K562 (cell line): Measurements from ENCODE around the gene GHR. TPM values are rescaled to one million over a fixed set of nuclear protein-coding genes. Genes with fewer than 3 reads are reported as not detected.

Source experiments
- ATAC-seq: fragments of 200-7000 bp; cut with Tn5 transposase; 3 replicates; pipeline ENCODE4 v1.9.1; 2020; ENCODE audit warnings: moderate library complexity
- BruUV-seq: library from RNA; stranded (reverse); fragments of 400-500 nt; replicated peaks from 2 replicates; lab custom pipeline; 2021; lab: Mats Ljungman, UMichigan
- CTCF ChIA-PET: fragments of 300-600 bp; formaldehyde crosslinking; extraction: SDS; loops from one replicate; lab custom pipeline; 2021; ENCODE audit warnings: low intra/inter-chr PET ratio; lab: Yijun Ruan, JAX
- POLR2A ChIA-PET: fragments of 300-600, 350-650 bp; sonication (Branson Sonifier 250); formaldehyde crosslinking; extraction: SDS; loops from one replicate; lab custom pipeline; 2021; ENCODE audit warnings: antibody characterized with exemption, inconsistent platforms; lab: Yijun Ruan, JAX
- DNase-seq, 4 experiments: peaks; one replicate each; pipeline versions ENCODE4 v3.0.0 to v3.0.0-alpha.2; 2011 to 2018; ENCODE audit warnings: low spot score in 3 of 4, mixed read lengths in 3 of 4; ENCODE audit errors: extremely low read depth in 1 of 4
- FAIRE-seq: peaks from 2 replicates; lab custom pipeline; 2011; peaks lifted over from hg19 to GRCh38; lab: Jason Lieb, UNC
- H2AFZ ChIP-seq: 2 replicates; pipeline ENCODE4 v1.6.0; 2011; ENCODE audit warnings: low read depth, low read length, control low read depth, inconsistent platforms
- H3K27ac ChIP-seq: fragments of 200-600 bp; 3 replicates; pipeline ENCODE4 v1.8.0; 2011; ENCODE audit warnings: low read depth, mild to moderate bottlenecking, control low read depth, inconsistent platforms, low read length, moderate library complexity, mixed read lengths; ENCODE audit errors: extremely low read depth
- H3K27me3 ChIP-seq, 2 experiments: fragments of 300-600 bp in 1 of 2; 2 replicates in 1 of 2; 3 replicates in 1 of 2; pipeline versions ENCODE4 v1.6.0 to v1.8.0; 2011; ENCODE audit warnings: inconsistent platforms in 2 of 2, low read length in 2 of 2, mild to moderate bottlenecking in 1 of 2, mixed read lengths in 1 of 2, moderate library complexity in 1 of 2; ENCODE audit not compliant: control insufficient read depth in 2 of 2, insufficient read depth in 2 of 2
- H3K36me3 ChIP-seq: fragments of 300-600 bp; 3 replicates; pipeline ENCODE4 v1.8.0; 2011; ENCODE audit warnings: mild to moderate bottlenecking, low read length, inconsistent platforms; ENCODE audit not compliant: control insufficient read depth, insufficient read depth
- H3K4me1 ChIP-seq, 2 experiments: fragments of 200-600 bp in 1 of 2; replicated peaks in 1 of 2; 2 replicates in 1 of 2; 3 replicates in 1 of 2; pipeline versions ENCODE4 v1.5.1 to v1.8.0; 2011; ENCODE audit warnings: inconsistent platforms in 2 of 2, low read length in 2 of 2, mild to moderate bottlenecking in 1 of 2, mixed read lengths in 1 of 2, moderate library complexity in 1 of 2; ENCODE audit not compliant: control insufficient read depth in 2 of 2, insufficient read depth in 2 of 2
- H3K4me2 ChIP-seq: 2 replicates; pipeline ENCODE4 v1.6.1; 2011; ENCODE audit warnings: low read length, control low read depth, inconsistent platforms, mixed read lengths; ENCODE audit not compliant: insufficient read depth
- H3K4me3 ChIP-seq: fragments of 200-600 bp; sonication (generic), shearing (Covaris generic); 2 replicates; pipeline ENCODE4 v1.5.1; 2016; ENCODE audit warnings: control low read depth, inconsistent platforms
- H3K79me2 ChIP-seq: fragments of 200-600 bp; 3 replicates; pipeline ENCODE4 v1.8.0; 2011; ENCODE audit warnings: low read length, inconsistent platforms; ENCODE audit not compliant: control insufficient read depth, insufficient read depth
- H3K9ac ChIP-seq, 2 experiments: 2 replicates each; pipeline versions ENCODE4 v1.6.0 to v1.6.1; 2011; ENCODE audit warnings: low read depth in 2 of 2, low read length in 2 of 2, control low read depth in 1 of 2, inconsistent platforms in 1 of 2, mild to moderate bottlenecking in 1 of 2, mixed read lengths in 1 of 2; ENCODE audit not compliant: insufficient read depth in 1 of 2
- H3K9me1 ChIP-seq: one replicate; pipeline ENCODE4 v1.6.0; 2011; ENCODE audit warnings: inconsistent platforms, mild to moderate bottlenecking, low read length, moderate library complexity; ENCODE audit not compliant: control insufficient read depth, insufficient read depth
- H3K9me3 ChIP-seq: replicated peaks from 2 replicates; pipeline ENCODE4 v1.5.1; 2011; ENCODE audit warnings: low read depth, low read length, inconsistent platforms; ENCODE audit not compliant: control insufficient read depth, insufficient read depth
- H4K20me1 ChIP-seq: replicated peaks from 2 replicates; pipeline ENCODE4 v1.6.1; 2011; ENCODE audit warnings: low read length, inconsistent platforms, mixed read lengths; ENCODE audit not compliant: control insufficient read depth, insufficient read depth
- BHLHE40 ChIP-seq: IDR thresholded peaks from 2 replicates; pipeline ENCODE4 v1.6.1; 2011; ENCODE audit warnings: low read length, improper control_type of control experiment
- DMBX1 ChIP-seq: fragments of 250-450 bp; sonication (Bioruptor Pico); IDR thresholded peaks from 2 replicates; pipeline ENCODE4 v1.8.0; 2022; ENCODE audit warnings: inconsistent platforms, mild to moderate bottlenecking, moderate library complexity, borderline replicate concordance
- DPF2 ChIP-seq: fragments of 450-650 bp; IDR thresholded peaks from 2 replicates; pipeline ENCODE4 v1.6.1; 2016
- GATAD2A ChIP-seq: fragments of 450-650 bp; IDR thresholded peaks from 2 replicates; pipeline ENCODE4 v1.6.1; 2017
- HIVEP1 ChIP-seq: fragments of 250-450 bp; sonication (Bioruptor Pico); IDR thresholded peaks from 2 replicates; pipeline ENCODE4 v1.4.0; 2020; ENCODE audit warnings: mild to moderate bottlenecking
- MED1 ChIP-seq: sonication (generic); formaldehyde crosslinking; IDR thresholded peaks from 2 replicates; pipeline ENCODE4 v1.8.1; 2023; ENCODE audit warnings: missing genetic modification reagents, borderline replicate concordance
- MXI1 ChIP-seq: IDR thresholded peaks from 2 replicates; pipeline ENCODE4 v1.6.1; 2011; ENCODE audit warnings: low read depth, mild to moderate bottlenecking, improper control_type of control experiment, low read length
- MYBL2 ChIP-seq, 2 experiments: fragments of 450-650 bp in 1 of 2; sonication (generic) in 1 of 2; formaldehyde crosslinking in 1 of 2; IDR thresholded peaks; 2 replicates each; pipeline versions ENCODE4 v1.6.1 to v1.8.1; 2017 to 2022; ENCODE audit warnings: borderline replicate concordance in 1 of 2, inconsistent platforms in 1 of 2, low read depth in 1 of 2, mild to moderate bottlenecking in 1 of 2, missing genetic modification reagents in 1 of 2, moderate library complexity in 1 of 2
- POLR3G ChIP-seq: IDR thresholded peaks from 2 replicates; pipeline ENCODE4 v1.6.1; 2011; ENCODE audit not compliant: insufficient read length, insufficient replicate concordance; ENCODE audit errors: extremely low read depth
- RBM25 ChIP-seq: fragments of 200-400 bp; formaldehyde crosslinking; IDR thresholded peaks from 2 replicates; pipeline ENCODE4 v1.6.1; 2018; ENCODE audit warnings: low read length, low read depth, moderate library complexity; ENCODE audit not compliant: severe bottlenecking
- TCF3 ChIP-seq: sonication (generic); formaldehyde crosslinking; IDR thresholded peaks from 2 replicates; pipeline ENCODE4 v1.4.0; 2020; ENCODE audit warnings: mild to moderate bottlenecking, missing genetic modification reagents
- TCF7 ChIP-seq: sonication (generic); IDR thresholded peaks from 2 replicates; pipeline ENCODE4 v1.6.1; 2016; ENCODE audit warnings: antibody characterized with exemption, borderline replicate concordance
- THRAP3 ChIP-seq: fragments of 450-650 bp; IDR thresholded peaks from 2 replicates; pipeline ENCODE4 v1.6.1; 2016; ENCODE audit warnings: mild to moderate bottlenecking, inconsistent platforms, borderline replicate concordance
- U2AF1 ChIP-seq: fragments of 200-400 bp; formaldehyde crosslinking; optimal IDR thresholded peaks from 2 replicates; pipeline ENCODE3; 2017; ENCODE audit warnings: mild to moderate bottlenecking, low read depth, low read length, moderate library complexity
- U2AF2 ChIP-seq: fragments of 200-400 bp; formaldehyde crosslinking; optimal IDR thresholded peaks from 2 replicates; pipeline ENCODE3; 2017; ENCODE audit warnings: low read depth, mild to moderate bottlenecking, low read length
- ZC3H4 ChIP-seq: sonication (generic); formaldehyde crosslinking; IDR thresholded peaks from 2 replicates; pipeline ENCODE4 v1.9.0; 2021; ENCODE audit warnings: missing genetic modification reagents, borderline replicate concordance
- ZNF586 ChIP-seq: fragments of 450-650 bp; formaldehyde crosslinking; conservative IDR thresholded peaks from 2 replicates; pipeline ENCODE4 v1.4.0; 2020; ENCODE audit warnings: mild to moderate bottlenecking, moderate library complexity
- ZNF77 ChIP-seq: fragments of 250-450 bp; sonication (Bioruptor Pico); IDR thresholded peaks from 2 replicates; pipeline ENCODE4 v1.5.0; 2020
- WGBS: fragments of 100-300 bp; shearing (Covaris generic); methylation state at CpG from one replicate; pipeline ENCODE4 v1.1.6; 2016; ENCODE audit warnings: low coverage, mixed read lengths; ENCODE audit not compliant: insufficient coverage; ENCODE audit errors: missing lambda C conversion rate; 5-methylcytosine and 5-hydroxymethylcytosine counted together
- in situ Hi-C: fragments of 300-500 bp; cut with MboI; formaldehyde crosslinking; loops from 4 replicates; pipeline ENCODE4 v1.15.0; 2018; ENCODE audit warnings: inconsistent platforms, mixed read lengths
- intact Hi-C: fragments of 100-400 bp; cut with micrococcal nuclease; formaldehyde crosslinking; loops from 2 replicates; pipeline ENCODE4 v1.14.2; 2022
- polyA plus RNA-seq, 8 experiments: library from polyadenylated mRNA; depleted of rRNA in 4 of 8; stranded (reverse) in 5 of 8; unstranded in 3 of 8; fragments of >200 nt; fragmentation: Nextera tagmentation in 2 of 8; fragmentation: Illumina TruSeq in 1 of 8; extraction: Ambion mirVana in 2 of 8; extraction: Trizol in 1 of 8; gene quantifications; 2 replicates each; pipeline versions ENCODE4 v1.2.1 to v1.2.3, GENCODE V29; 2011 to 2014; ENCODE audit warnings: inconsistent platforms in 1 of 8, missing spikeins in 1 of 8
- total RNA-seq, 7 experiments: library from RNA; depleted of rRNA in 6 of 7; stranded (reverse); fragments of >200 nt in 6 of 7; fragmentation: Illumina TruSeq in 2 of 7; extraction: Trizol in 2 of 7; gene quantifications; 2 replicates each; pipeline versions ENCODE4 v1.2.1 to v1.2.3, GENCODE V29; 2011 to 2021; ENCODE audit warnings: low replicate concordance in 1 of 7
- TF ChIP-seq, protein P1 (sequence below): fragments of 250-450 bp; sonication (Bioruptor Pico); IDR thresholded peaks from 2 replicates; pipeline ENCODE4 v1.8.0; 2021; ENCODE audit warnings: borderline replicate concordance, mild to moderate bottlenecking, moderate library complexity; ENCODE audit not compliant: poor library complexity, severe bottlenecking
- TF ChIP-seq, protein P2 (sequence below): fragments of 250-450 bp; sonication (Bioruptor Pico); IDR thresholded peaks from 2 replicates; pipeline ENCODE4 v1.5.1; 2021; ENCODE audit warnings: mild to moderate bottlenecking

The GHR gene
- total and polyA plus RNA-seq, 9 of the 15 experiments (the other 6 are each of a cell fraction or from before 2014, with no cell fraction given), result 0.01 to 0.13 (median 0.07) TPM; not detected in 5

DNA sequence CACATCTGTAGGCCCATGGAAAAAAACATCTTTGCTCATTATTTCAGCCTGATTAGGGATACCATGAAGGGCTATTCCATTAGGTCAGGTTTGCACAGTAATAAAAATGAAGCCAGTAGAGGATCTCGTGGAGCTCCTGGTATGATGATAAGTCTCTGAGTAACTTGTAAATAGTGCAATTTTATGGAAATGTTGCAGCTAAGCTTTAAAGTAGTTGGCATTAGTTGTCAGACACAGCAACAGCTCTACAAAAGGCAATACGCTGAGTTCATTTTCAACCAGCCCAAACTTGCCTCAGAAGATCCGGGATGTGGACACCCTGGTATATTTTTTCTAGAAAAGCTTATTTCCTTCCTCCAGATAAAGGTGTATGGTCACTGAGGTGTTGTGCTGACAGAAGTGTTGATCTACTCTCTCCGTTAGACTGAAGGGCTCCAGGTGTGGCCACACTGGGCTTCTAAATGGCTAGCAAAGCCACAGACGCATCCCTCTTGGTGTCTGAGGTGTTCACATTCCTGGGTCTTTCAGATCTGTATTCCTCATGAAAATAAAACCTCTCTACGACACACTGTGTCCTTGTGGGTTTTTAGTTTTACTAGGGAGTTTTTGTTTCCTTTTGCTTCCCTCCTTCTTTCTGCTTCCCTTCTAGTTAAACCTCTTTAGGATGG lies 141.6 kb downstream of the GHR start (continued):
- TF ChIP-seq MYBL2 (IDR thresholded peaks at IDR 0.05; ENCODE audit: low read depth), result no peak
- TF ChIP-seq MYBL2 (CRISPR knock-in tag; IDR thresholded peaks at IDR 0.05; ENCODE audit: borderline replicate concordance), result no peak
- no peak for TF ChIP-seq POLR3G
- TF ChIP-seq RBM25, result no peak
- no peak for TF ChIP-seq ZNF77 (CRISPR knock-in tag)

DNA sequence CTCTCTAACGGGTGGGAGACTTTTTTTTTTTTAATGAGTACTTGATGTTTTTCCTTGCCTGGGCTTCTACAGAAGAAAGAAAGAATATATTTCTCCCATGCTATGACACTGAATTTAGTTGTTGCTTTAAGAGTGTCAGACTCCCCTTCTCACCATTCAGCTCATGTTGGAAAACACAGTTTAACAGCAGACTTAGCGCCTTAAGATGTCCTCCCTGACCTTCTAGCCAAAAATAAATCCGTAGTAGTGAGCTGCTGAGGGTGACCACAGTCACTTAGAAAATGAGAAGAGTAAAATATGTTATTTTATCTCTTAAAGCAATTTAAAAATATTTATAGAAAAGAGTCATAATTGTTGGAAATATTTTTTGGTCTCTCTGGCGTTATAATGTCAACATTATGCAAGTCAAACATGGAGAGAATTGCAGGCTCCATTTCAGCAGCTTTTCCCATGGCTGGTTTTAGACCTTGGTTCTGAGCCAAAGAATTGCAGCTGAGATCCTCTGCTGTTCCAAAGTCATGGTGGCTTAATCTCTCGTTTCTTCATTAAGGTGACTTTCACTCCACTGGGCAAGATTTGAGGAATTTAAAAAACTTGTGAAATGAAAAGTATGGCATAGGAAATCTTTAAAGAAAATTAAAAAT lies 143.5 kb downstream of the GHR start:
- no peaks in the 10 kb centered on the region for H3K9me1 ChIP-seq
- no peaks in the 10 kb centered on the region for H3K79me2 ChIP-seq
- no peaks in the 10 kb centered on the region for H3K36me3 ChIP-seq
- no peaks in the 10 kb centered on the region for H3K4me1 ChIP-seq
- TF ChIP-seq U2AF2 (no peak), THRAP3 (no peak), TCF3 (CRISPR knock-in tag) (no peak), GATAD2A (no peak), HIVEP1 (CRISPR knock-in tag) (no peak), U2AF1 (no peak), MED1 (no peak), ZNF586 (CRISPR knock-in tag) (no peak), MXI1 (no peak), ZC3H4 (CRISPR knock-in tag) (no peak), DMBX1 (CRISPR knock-in tag) (no peak), DPF2 (no peak), BHLHE40 (no peak), TCF7 (no peak)
- TF ChIP-seq, protein P1, sequence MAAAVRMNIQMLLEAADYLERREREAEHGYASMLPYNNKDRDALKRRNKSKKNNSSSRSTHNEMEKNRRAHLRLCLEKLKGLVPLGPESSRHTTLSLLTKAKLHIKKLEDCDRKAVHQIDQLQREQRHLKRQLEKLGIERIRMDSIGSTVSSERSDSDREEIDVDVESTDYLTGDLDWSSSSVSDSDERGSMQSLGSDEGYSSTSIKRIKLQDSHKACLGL (CRISPR knock-in tag), result no peak
- TF ChIP-seq, protein P2, sequence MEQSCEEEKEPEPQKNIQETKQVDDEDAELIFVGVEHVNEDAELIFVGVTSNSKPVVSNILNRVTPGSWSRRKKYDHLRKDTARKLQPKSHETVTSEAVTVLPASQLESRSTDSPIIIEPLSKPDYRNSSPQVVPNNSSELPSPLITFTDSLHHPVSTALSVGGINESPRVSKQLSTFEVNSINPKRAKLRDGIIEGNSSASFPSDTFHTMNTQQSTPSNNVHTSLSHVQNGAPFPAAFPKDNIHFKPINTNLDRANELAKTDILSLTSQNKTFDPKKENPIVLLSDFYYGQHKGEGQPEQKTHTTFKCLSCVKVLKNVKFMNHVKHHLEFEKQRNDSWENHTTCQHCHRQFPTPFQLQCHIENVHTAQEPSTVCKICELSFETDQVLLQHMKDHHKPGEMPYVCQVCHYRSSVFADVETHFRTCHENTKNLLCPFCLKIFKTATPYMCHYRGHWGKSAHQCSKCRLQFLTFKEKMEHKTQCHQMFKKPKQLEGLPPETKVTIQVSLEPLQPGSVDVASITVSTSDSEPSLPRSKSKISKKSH (CRISPR knock-in tag), result no peak
- no peak overlapping the region for H3K4me2 ChIP-seq
- no peak overlapping the region for H3K4me3 ChIP-seq
- ATAC-seq (no peak), FAIRE-seq (no peak), DNase-seq (no peak)
- POLR2A ChIA-PET, result no interaction called here
- H3K27ac ChIP-seq, result no peak overlapping the region
- intact Hi-C loops (no loop called here), in situ Hi-C loops (no loop called here)
- no TSS peak for BruUV-seq
- H3K27me3 ChIP-seq, result peaks cover 3 to 4% of the 10 kb centered on the region in 2 experiments; a peak in 1 of 5 replicates
- WGBS, result 2% methylated on average over 5 of the region's 5 CpGs
- H2AFZ ChIP-seq, result no peak overlapping the region
- CTCF ChIA-PET, result no interaction called here
- no peaks in the 10 kb centered on the region for H4K20me1 ChIP-seq
- no peak overlapping the region for H3K9ac ChIP-seq
- no peaks in the 10 kb centered on the region for H3K9me3 ChIP-seq
